Measurements from ENCODE around the gene TMEM163.

DNA sequence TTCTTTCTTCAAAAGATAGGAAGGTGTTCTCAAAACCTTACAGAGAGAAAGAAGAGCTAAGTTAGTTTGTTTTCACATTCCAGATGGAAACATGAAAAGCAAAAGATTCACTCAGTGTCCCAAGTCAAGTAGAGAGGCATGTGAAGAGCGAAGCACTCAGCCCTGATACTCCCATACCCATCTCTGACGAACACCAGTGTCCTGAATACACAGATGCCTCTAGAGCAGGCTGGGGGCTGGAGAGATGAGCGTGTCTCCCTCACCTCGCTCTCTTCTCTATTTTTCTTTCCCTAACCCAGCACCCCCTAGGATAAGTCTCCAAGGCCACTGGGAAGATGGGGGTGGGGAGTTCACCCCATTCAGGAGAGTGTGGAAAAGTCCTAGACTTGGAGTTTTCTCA lies 227.8 kb downstream of the TMEM163 start:
- no peak for TF ChIP-seq GATA3 (IDR thresholded peaks at IDR 0.05; ENCODE audit: low read depth, low read length)
- TF ChIP-seq GATA2 (IDR thresholded peaks at IDR 0.05; ENCODE audit: low read depth, low read length), result no peak
